AG04449 (cell line): Measurements from ENCODE around the gene B4GALNT4.
A peak's percentile ranks its signal among the peaks of the same experiment; 100 is the strongest.

ENCODE experiments used
- CTCF ChIA-PET: fragments of 350-600 bp; formaldehyde crosslinking; extraction: SDS; loops from one replicate; lab custom pipeline; 2021; ENCODE audit warnings: antibody characterized with exemption; lab: Yijun Ruan, JAX
- POLR2A ChIA-PET: fragments of 400-600, 350-600 bp; formaldehyde crosslinking; extraction: SDS; loops from one replicate; lab custom pipeline; 2020; ENCODE audit warnings: antibody characterized with exemption, inconsistent platforms; lab: Yijun Ruan, JAX
- DNase-seq: peaks from one replicate; pipeline ENCODE4 v3.0.0-alpha.2; 2010; ENCODE audit warnings: low read depth, low spot score
- H3K4me3 ChIP-seq: 2 replicates; pipeline ENCODE4 v1.5.1; 2011; ENCODE audit warnings: low read depth, mild to moderate bottlenecking, control low read depth, low read length
- CTCF ChIP-seq: IDR thresholded peaks from one replicate; pipeline ENCODE4 v1.5.1; 2011; ENCODE audit warnings: mild to moderate bottlenecking, moderate library complexity, low read length, control low read depth, inconsistent platforms; ENCODE audit not compliant: insufficient read depth; ENCODE audit errors: missing control alignments

Gene B4GALNT4

GRCh38 chr11:403021-403760 lies 33.9 kb downstream of the B4GALNT4 start:
- POLR2A ChIA-PET, result no interaction called here
- no peak for TF ChIP-seq CTCF
- DNase-seq, result no peak
- CTCF ChIA-PET, result no interaction called here
- H3K4me3 ChIP-seq, result no peak overlapping the region

GRCh38 chr11:403761-404431 lies 34.6 kb downstream of the B4GALNT4 start:
- no peak for TF ChIP-seq CTCF
- POLR2A ChIA-PET, result no interaction called here
- DNase-seq, result no peak
- no peak overlapping the region for H3K4me3 ChIP-seq
- CTCF ChIA-PET, result interaction anchor here (1.2 kb wide), 1 partner anchor 45 kb away, joined by 4 read pairs; no protein-coding TSS in a partner anchor

GRCh38 chr11:404551-405264 lies 35.4 kb downstream of the B4GALNT4 start:
- POLR2A ChIA-PET, result no interaction called here
- no peak for DNase-seq
- no peak overlapping the region for H3K4me3 ChIP-seq
- TF ChIP-seq CTCF, result no peak
- CTCF ChIA-PET, result interaction anchor here (1.2 to 4.7 kb wide), 2 partner anchors 8 to 44 kb away, joined by 4 to 23 read pairs; no protein-coding TSS in a partner anchor

- H3K4me3 ChIP-seq, result no peak overlapping the region; the same call in 1 of the 2 replicates
- no peak for DNase-seq
- POLR2A ChIA-PET, result interaction anchor here (1.9 kb wide), 1 partner anchor 9 kb away, joined by 7 read pairs; no protein-coding TSS in a partner anchor
- no peak for TF ChIP-seq CTCF
- CTCF ChIA-PET, result interaction anchor here (1.1 to 4.7 kb wide), 4 partner anchors 9 to 113 kb away, joined by 3 to 27 read pairs (median 14); partner anchors contain the start of gene PTDSS2
Measured at GRCh38 chr11:405323-405953, 36.1 kb downstream of the B4GALNT4 start.

- CTCF ChIA-PET, result interaction anchor here (0.7 to 4.7 kb wide), 6 partner anchors 10 to 113 kb away, joined by 3 to 27 read pairs (median 3); partner anchors contain the start of gene PTDSS2
- POLR2A ChIA-PET, result interaction anchor here (1.4 to 1.9 kb wide), 2 partner anchors 9 to 51 kb away, joined by 4 to 7 read pairs; no protein-coding TSS in a partner anchor
- H3K4me3 ChIP-seq, result peak overlapping the region; percentile 67
Measured at GRCh38 chr11:405954-406795, 36.9 kb downstream of the B4GALNT4 start.

More at GRCh38 chr11:405954-406795, 36.9 kb downstream of the B4GALNT4 start:
- no peak for DNase-seq
- TF ChIP-seq CTCF, result no peak
